Upper lobe of left lung (tissue), 4 donors: ENCODE results near the gene EFCAB8.

Source experiments
- POLR2A ChIP-seq, 4 donors: fragments of 450-650 bp; IDR thresholded peaks; one replicate each; pipeline ENCODE4 v1.5.1; 2016 to 2017; ENCODE audit warnings: antibody characterized with exemption in 4 of 4, mild to moderate bottlenecking in 2 of 4
- TF ChIP-seq, protein P1 (sequence below), 6 experiments: fragments of 450-650 bp in 4 of 6; fragments of 200-600 bp in 2 of 6; sonication (generic) in 2 of 6; IDR thresholded peaks; one replicate each; pipeline ENCODE4 v1.5.1; 2016 to 2019; ENCODE audit warnings: antibody characterized with exemption in 6 of 6

DNA sequence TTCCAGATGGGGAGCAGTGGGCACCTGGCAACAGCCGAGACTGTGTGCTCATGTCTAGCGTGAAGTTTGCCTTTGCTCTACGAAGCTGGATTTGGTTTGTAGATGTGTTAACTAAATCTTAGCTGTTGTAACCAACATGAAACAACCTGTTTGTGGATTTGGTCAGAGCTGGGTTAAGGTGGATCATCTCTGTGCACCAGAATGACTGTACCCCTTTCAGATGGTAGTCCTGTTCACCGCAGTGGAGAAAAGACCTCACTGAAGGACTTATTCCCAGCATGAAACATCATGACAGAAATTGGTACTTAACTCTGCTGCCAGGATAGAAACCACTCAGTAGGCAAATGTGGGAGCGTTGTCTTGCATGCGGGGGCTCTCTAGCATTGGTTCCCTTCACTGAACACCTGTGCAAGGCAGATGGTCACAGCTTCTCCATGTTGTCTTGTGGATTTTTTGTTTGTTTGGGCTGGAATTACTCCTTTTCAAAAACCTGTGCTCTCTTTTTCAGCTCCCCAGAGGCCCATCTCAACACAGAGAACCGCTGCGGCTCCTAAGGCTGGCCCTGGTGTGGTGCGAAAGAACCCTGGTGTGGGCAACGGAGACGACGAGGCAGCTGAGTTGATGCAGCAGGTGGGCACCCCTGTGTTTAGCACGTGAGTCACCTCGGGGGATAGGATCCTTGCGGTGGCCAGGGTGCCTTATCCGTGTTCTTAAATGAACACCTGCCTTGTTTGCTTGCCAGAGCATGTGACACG lies 19.3 kb upstream of the EFCAB8 start:
- TF ChIP-seq, protein P1, sequence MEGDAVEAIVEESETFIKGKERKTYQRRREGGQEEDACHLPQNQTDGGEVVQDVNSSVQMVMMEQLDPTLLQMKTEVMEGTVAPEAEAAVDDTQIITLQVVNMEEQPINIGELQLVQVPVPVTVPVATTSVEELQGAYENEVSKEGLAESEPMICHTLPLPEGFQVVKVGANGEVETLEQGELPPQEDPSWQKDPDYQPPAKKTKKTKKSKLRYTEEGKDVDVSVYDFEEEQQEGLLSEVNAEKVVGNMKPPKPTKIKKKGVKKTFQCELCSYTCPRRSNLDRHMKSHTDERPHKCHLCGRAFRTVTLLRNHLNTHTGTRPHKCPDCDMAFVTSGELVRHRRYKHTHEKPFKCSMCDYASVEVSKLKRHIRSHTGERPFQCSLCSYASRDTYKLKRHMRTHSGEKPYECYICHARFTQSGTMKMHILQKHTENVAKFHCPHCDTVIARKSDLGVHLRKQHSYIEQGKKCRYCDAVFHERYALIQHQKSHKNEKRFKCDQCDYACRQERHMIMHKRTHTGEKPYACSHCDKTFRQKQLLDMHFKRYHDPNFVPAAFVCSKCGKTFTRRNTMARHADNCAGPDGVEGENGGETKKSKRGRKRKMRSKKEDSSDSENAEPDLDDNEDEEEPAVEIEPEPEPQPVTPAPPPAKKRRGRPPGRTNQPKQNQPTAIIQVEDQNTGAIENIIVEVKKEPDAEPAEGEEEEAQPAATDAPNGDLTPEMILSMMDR (IDR thresholded peaks at IDR 0.05), result no peak
- TF ChIP-seq POLR2A (IDR thresholded peaks at IDR 0.05), result no peak
